Fibroblast of upper back skin (primary cell): Measurements from ENCODE around the gene CTNNA2.
A peak's percentile ranks its signal among the peaks of the same experiment; 100 is the strongest.
"Not testable (repeated sequence)": the region's sequence is repeated elsewhere in the genome, so short reads cannot be mapped to it uniquely, and the experiment has no call there.

Source experiments
- DNase-seq: peaks from one replicate; pipeline ENCODE4 v3.0.0-alpha.2; 2013

Gene CTNNA2

DNA sequence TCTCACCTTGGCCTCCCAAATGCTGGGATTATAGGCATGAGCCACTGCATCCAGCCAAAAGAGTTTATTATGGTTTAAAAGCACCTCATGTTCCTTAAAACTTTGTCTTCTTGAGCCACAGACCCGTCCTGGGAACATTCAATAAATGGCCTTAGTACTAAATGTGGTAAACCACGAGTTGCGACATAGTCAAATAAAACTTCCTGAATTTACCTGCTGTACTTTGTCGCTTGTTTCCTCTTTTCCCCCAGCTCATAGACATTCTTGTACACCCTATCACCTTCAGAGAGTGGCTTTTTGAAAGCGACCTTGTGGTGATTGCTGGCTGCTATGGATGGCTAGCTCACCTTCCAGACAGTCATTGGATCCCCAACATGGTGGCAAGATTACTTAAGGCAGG is 481.3 kb downstream of the CTNNA2 start:
- DNase-seq, result peak; percentile 31

DNA sequence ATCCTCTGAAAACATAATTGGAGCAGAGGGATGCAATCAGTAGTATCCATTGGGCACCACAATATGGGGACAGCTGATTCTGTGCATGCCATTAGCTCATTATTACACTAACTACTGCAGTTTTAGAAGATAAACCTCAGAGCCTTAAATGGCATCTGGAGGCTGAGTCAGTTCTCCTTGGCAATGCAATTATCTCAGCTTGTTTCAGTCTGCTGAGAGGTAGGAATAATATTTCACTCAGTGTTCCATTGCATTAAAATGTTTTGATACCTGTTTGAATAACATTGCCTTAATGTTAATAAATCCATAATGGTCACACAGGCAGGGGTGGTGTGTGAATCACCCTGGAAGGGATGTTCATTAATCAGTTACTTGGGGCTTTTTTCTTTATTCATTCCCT is 482.1 kb downstream of the CTNNA2 start:
- peak; percentile 31 for DNase-seq

DNA sequence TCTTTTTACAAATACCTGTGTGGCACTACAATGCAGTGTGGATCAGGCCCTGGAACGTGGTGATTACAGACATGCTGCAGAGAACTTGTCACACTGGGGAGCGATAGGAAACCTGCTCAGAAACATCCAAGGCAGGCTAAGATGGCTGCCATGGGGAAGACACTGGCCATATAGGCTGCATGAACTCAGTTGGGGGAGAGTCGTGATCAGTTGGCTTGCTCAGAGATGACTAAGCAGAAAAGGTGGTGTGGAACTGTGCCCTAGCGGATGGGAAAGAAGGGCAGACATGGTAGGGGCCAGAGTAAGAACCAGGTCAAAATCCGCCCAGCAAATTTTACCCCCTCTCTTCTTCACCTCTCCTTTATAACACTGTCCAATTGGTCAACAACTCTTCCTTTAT is 483.9 kb downstream of the CTNNA2 start:
- DNase-seq, result no peak

DNA sequence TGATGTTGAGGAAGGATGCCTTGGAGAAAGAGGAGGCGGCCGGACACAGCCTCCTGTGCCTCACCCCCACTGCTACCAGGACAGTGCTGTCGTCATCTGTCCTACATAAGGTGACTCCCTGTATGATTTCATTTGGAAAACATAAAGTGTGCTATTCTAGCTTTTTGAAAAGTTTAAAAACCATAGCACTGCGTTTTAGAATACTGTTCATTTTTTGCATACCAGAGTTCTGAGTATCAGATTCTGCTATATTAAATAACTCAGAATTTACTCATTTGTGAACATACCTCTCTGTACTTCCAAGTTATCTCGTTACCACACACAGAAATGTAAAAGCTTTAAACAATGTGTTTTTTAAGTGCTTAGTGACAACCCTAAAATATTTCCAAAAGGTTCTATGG is 488.9 kb downstream of the CTNNA2 start:
- DNase-seq, result peak; percentile 86

DNA sequence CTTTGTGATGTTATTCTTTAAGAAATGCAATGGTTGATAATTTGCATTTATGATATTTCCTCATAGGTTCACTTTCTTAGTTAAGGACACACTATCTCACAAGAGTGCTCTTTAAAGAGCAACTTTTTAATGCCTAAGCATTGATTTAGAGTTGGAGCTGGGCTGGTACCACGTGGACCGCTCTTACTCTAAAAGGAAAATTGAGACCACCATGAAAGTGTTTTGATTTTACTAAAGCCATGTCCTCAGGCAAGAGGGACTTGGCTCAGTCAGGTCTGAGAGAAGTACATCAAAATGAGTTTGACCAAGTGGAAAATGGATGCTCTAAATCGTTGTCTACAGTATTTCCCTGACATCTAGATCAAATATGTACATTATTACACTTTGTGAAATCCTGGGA is 489.3 kb downstream of the CTNNA2 start:
- no peak for DNase-seq

DNA sequence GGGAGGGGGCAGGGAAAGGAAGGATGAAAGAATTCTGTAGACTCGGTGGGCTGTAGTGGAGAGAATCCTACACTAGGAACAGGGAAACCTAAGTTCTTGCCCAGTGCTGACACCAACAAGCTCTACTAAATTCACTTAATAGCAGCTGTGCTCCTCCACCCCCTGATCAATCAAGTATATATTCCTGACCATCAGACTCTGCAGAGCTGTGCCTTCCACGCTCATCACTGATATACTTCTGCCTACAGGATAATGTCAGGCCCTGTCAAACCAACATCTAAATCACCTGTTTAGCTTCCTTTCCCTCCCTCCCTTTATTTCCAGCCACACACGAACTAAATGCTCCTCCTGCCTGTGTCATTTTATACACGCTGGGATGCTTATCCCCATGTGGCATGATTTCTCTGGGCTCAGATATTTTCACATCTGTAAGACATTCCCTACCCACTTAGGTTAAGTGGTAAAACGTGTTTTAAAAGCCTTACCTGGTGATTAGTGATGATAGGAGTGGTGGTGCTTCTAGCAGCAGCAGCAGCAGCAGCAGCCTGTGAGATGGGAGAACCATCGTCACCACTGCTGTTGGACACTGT is 489.8 kb downstream of the CTNNA2 start:
- DNase-seq, result no peak

DNA sequence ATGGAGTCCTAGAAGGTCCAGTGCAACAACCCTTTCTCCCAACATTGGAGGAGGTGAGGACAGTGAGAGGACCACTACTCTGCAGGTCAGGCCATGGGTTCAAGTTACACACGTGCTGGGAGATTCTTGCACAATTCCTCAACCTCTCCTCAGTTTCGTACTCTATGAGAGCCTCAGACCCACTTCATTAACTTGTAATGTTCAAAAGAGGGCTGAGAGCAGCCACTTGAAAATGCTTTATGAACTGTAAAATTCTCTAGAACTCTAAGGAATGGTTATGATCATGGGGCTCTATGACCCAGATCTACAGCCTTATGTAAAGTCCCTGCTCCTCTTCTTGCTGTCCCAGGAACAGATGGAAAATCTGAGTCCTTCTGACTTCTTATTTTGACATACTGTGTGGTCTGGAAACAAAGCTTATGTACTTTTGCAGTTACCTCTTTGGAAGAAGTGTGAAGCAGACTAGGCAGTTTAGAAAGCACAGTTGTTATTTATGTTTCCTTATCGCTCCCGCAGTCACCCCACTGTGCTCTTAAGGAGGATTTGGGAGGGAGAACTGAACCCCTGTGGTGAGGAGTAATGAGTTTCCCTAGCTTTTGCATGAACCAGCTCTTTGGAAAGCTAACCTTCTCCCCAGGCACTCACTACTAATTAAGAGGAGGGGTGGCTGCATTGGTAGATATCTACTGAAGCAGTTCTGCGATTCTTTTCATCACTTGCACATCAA is 495.1 kb downstream of the CTNNA2 start:
- DNase-seq, result no peak

DNA sequence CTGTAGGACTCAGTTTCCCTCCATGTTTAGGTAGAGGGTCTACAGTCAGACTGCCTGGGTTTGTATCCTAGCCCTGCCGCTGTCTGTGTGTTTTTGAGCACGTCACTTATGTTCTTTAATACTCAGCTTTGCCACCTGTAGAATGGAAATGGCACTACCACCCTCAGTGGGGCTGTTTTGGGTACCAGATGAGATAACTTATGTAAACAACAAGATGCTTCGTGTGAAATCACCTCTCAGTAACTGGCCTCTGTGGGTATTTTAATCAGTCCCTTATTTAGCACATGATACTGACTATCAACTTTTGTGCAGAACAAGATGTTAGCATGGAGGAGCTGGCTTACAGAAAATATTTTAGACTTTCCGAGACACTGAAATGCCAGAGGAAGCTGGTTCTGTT is 495.7 kb downstream of the CTNNA2 start:
- no peak for DNase-seq

DNA sequence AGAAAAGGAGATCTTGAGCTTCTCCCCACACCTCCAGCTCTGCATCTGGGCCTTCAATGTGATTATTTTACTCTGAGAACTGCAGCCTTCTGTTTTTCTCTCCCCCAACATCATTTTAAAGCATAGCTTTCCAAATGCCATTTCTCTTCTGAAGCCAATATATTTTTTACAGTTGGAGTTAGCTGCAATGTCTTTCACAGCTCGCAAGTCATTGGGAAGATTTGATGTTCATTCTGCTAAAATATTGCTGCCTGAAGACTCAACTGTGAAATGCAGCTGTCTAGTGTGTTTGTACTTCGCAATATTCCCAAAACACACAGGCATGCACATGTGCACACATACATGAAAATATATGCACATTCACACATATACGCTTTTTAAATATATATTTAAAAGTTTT is 496.4 kb downstream of the CTNNA2 start:
- no peak for DNase-seq

DNA sequence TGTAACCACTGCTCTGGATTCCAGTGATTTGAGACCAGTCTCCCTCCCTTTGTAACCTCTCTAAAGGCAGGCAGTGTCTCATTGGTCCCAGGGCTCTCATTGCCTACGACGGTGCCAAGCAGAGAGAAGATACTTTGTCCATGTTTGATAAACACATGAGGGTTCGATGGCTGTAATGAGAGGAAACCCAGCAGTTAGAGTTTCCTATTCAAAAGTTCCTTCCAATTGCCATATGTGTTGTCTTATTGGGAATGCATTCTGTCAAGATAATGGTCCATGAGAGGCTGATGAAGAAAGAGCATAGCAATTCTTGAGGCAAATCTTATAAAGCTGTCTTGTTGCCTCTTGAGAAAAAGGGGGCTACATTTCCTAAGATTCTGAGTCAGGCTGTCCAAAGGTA is 499.2 kb downstream of the CTNNA2 start:
- DNase-seq, result no peak

DNA sequence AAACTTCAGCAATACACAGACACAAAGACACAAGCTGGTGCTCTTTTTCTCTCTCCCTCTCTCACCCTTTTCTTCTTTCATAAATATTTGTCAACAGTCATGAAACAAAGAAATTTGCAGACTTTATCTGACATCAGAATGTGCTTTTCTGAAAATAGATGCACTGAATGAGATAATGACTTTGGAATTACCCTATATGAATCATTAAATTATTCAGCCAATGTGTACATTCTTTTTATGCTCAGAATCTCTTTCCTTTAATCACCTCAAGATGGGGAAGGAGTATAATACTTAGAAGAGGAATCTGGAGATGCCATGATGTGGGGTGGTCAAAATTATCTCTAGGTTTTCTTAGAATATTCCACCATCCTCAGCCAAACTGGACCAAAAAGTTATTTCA is 501.8 kb downstream of the CTNNA2 start:
- DNase-seq, result peak; percentile 68

DNA sequence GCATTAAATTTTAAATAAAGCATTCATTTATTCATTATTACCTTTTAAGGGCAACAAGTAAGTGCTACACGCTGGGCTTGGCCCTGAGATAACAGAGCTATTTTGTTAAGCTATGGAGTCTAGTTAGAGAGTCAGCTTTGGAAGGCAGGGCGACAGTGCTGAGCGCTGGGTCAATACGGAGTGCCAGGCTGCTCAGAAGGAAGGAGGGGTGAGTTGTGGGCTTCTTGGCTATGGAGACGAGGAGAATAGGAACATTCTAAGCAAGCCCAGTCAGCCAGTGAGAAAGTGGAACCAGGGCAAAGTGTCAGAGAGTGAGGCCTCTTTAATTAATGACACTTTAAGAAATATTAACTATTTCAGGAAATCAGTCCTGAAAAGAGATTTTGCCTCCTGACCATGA is 503.3 kb downstream of the CTNNA2 start:
- DNase-seq, result no peak

DNA sequence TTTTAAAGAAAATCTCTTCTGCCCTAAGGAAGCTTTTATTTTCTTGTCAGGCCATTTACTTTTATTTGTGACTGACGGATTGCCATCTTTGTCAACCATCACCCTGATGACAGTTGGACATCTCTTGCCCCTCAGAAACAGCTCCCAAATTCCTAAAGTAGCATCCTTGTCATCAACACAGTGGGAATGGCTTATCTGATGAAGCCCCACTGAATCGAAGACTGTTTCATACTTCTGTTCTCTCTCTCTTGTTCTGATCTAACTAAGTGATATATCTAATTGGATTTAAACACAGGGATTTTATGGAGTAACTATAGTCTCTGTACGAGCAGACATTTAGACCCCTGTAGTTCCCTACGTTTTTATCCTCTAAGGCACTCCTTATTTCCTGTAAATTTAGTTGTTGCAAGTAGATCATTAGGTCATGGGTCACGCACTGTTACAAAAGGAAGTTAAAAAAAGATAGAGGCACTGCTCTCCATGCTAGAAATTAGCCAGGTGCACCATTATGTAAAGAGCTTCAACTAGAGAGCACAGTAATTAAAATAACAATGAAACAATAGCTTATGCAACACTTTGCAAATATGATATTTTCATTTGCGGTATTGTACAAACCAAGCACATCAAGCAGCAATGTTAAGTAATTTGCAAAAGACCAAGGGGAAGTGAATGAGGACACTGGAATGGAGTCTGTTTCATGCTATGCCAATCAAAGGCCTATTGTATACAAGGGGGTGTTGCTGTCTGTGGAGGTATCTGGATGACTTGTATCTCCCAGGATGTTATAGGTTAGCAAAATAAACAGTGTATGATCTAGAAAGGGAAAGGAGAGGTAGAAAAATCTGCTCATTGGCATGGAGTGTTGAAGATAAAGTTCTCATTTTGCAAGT is 507.0 kb downstream of the CTNNA2 start:
- DNase-seq, result no peak

DNA sequence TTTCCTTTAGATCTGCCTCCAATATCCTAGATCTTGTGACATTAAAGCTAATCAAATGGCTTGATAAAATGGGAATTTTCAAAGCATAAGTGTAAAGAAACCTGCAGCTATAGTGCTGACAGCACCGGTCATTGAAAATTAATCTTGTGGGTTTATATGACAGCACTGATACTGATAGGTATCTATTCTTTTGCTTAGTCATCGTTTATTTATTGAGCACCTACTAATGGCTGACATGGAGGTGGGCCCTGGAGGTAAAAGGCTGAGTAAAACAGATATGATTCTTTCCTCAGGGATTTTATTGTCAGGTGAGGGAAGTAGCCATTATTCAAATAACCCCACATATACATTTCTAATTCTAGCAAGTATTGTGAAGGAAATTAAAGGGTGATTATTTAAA is 509.2 kb downstream of the CTNNA2 start:
- no peak for DNase-seq

DNA sequence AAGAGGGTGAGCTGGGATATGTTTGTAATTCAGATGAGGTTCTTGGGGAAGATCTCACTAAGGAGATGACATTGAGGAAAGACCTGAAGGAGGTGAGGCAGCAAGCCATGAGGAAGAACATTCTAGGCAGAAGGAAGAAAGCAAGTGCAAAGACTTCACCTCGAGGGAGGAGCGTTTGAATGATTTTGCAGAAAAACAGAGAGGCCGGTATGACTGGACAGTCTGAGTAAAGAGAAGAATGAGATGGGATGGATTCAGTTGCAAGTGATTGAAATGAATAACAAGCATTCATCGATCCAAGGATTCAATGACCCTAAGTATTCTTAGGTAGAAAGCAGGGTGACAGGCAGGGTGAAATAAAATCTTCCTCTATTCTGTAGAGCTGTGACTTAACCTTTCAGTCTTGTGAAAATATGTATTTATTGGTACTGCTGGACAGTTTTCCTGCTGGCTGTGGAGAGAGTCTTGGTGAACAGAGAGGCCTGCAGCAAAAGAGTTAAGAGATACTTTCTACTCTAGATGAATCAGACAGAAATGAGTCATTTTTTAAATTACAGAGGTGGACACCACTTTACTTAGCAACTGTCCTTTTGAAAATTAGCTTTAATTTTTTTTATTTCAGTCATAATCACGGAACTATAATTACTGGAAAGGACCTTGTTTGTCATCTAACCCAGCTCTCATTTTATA is 513.3 kb downstream of the CTNNA2 start:
- peak; percentile 27 for DNase-seq

DNA sequence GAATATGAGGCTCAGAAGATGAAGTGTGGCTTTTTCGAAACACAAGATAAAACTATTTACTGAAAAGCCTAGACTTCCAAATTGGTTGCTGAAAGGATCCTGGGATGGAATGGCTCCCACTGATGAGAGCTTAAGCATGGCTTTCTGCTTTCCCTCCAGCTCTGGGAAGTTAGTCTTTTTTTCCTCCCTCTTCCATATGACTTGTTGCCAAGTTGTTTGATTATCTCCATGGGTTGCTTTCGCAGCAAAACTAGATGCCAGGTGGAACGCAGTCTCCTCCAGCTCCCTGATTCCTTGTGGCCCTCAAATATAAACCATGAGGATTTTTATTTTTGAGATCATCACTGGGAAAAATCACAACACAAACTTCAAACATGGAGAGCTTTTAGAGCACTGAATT is 515.2 kb downstream of the CTNNA2 start:
- DNase-seq, result no peak

DNA sequence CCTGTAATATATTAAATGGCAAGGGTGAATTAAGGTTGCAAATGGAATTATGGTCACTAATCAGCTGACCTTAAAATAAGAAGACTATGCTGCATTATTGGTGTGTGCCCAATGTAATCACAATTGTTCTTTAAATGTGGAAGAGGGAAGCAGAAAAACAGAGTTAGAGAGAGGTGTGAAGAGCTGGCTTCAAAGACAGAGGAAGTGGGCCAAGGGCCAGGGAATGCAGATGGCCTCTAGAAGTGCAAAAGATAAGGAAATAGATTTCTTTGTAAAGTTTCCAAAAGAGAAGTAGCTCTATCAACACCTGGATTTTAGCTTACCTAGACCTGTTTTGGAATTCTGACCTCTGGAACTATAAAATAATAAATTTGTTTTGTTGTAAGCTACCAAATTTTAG is 515.7 kb downstream of the CTNNA2 start:
- no peak for DNase-seq

DNA sequence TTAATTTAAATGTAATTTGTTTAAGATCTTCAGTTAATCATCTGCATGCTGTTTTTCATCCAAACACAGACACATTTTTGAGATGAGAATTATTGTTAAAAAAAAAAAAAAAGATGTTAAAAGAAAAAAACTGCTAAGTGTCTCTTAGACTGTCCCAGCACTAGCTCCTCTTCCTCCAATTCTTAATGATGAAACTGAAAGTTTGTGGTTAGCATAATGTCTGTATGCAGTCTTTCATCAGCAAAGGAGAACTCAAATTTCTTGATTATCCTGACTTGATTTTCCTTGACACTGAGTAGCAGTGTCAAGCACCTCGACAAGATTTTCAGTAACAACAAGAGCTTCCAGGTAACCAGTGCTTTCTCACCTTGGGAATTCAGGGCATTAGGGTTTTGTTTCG is 517.3 kb downstream of the CTNNA2 start:
- peak; percentile 18 for DNase-seq

DNA sequence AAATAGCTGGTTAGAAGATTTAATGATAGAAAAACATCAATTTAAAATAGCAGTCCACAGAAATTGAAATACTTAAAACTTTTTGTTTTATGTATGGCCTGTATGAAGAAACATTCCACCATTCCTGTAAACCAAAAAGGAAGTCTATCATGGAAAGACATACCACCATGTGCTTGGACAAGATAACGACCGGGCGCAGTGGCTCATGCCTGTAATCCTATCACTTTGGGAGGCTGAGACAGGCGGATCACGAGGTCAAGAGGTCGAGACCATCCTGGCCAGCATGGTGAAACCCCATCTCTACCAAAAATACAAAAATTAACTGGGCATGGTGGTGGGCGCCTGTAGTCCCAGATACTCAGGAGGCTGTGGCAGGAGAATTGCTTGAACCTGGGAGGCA is 519.8 kb downstream of the CTNNA2 start:
- DNase-seq, result not testable (repeated sequence)

DNA sequence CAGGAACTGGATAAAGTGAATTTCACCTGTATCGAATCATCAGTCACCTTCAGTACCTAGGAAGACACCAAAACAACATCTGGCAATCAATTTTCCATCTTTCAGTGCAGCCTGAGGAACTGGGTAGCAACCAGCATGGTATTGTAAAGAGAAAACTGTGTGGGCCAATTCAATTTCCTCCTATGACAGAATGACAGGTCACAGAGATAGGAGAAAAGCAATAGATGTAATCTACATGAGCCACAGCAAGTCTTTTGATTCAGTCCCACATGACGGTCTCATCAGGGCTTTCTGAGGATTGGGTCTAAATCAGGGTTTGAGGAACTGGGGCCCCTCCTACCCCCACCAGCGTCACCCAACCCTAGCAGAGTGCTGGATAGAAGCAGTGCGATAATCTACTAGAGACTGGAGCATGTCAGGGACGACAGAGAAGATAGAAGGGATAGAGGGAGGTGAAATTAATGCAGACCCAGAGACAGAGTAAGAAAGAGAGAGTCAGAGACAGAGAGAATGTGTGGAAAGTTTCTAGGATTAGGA is 523.0 kb downstream of the CTNNA2 start:
- no peak for DNase-seq

DNA sequence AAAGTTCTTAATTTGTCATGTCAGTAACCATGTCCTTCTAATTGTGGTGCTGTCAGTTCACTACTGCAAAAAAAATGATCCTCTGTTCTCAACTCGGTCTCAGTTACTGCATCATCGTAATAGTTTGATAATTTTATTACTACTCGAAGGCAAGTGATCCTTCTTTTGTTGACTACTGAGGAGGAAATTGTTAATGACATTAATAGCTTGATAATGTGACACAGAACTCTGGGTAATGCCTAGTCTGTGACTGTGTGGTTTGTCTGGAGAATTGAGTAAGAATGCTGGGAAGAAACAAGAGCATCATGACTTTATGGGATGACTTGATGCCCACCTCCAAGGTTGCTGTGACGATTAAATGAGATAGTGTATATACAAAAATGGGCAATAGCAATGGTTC is 524.5 kb downstream of the CTNNA2 start:
- no peak for DNase-seq

DNA sequence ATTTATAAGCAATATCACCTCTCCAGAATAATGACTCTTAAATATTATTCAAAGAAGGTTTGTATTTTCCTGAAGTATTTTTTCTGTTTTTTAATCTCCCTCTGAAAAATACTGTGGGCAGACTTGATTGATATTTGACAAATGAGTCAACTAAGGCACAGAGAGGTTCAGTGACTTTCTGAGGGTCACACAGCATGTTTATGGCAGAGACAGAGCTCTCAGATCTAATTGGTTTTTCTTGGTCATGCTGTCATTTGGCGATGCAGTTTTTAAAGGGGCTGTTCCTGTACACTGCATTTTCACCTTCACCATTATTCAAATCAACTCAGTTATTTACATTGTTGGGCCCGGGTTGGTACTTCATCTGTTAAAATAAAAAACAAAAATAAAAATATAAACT is 527.4 kb downstream of the CTNNA2 start:
- DNase-seq, result no peak

DNA sequence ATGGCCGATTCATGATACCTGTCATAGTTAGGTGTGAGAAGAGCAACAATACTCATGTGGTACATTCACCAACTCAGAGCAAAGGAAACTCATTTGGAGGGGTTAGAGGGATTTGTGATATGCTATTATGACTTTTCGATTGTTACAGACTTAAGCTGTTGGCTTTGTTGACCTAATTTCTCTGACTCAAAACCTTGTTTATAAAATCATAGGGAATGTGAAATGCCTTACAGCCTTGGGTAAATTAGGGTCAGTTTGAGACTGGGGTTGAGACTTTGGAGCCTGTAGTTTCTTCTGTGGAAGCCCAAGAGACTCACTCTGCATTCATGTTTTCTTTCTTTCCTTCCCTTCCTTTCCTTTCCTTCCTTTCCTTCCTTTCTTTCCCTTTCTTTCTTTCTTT is 529.8 kb downstream of the CTNNA2 start:
- no peak for DNase-seq
